ENCODE measurements around the gene INPP5A.
"Not testable (repeated sequence)": the region's sequence is repeated elsewhere in the genome, so short reads cannot be mapped to it uniquely, and the experiment has no call there.

Gene INPP5A

DNA sequence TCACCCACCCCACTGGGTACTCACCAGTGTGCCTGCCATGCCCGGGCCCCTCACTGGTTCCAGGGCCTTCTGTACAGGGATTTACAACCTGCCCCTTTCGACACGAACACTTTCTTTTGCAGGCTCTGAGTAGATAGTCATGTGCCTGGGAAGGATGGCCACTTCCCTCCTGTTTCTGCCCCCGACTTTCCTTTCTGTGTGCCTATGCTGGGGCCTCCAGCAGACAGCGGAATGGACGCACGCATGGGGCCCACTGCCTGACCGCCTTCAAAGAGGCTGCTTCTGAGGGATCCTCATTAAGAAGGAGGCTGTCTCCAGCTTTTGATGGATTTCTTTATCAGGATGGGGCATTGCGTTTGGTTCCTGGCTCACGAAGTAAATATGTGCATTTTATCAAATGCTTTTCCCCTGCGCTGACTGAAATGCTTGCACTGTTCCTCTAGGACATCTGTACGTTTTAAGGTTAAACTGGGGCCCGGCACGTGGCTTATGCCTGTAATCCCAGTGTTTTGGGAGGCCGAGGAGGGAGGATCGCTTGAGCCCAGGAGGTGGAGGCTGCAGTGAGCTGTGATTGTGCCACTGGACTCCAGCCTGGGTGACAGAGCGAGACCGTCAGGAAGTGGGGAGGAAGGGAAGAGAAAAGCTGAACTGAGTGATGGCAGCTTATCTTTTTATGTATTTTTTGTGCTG lies 277.7 kb downstream of the INPP5A start:
- DNase-seq (ENCODE audit: low read depth in 2 of 2), result no peak

GRCh38 chr10:132816718-132817117 lies 279.1 kb downstream of the INPP5A start:
- DNase-seq (ENCODE audit: low read depth in 2 of 2), result no peak

GRCh38 chr10:132817701-132818211 lies 280.2 kb downstream of the INPP5A start:
- no peak for DNase-seq (ENCODE audit: low read depth in 2 of 2)

DNA sequence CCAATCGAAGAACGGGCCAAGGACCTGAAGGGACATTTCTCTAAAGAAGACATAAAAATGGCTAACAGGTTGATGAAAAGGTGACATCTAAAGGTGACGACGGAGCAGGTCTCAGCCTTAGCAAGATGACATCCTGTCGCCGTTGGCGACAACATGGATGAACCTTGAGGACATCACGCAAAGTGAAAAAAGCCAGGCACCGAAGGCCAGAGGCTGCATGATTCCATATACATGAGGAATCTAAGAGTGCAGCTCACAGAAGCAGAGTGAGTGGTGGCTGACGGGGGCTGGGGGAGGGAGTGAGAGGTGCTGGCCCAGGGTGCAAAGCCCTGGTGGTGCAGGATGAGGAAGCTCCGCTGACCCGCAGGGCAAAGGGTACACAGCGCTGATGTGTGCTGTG lies 282.5 kb downstream of the INPP5A start:
- no peak for DNase-seq (ENCODE audit: low read depth in 2 of 2)

GRCh38 chr10:132825783-132826523 lies 288.4 kb downstream of the INPP5A start:
- not testable (repeated sequence) for DNase-seq (ENCODE audit: low read depth in 2 of 2)

GRCh38 chr10:132826524-132827422 lies 289.2 kb downstream of the INPP5A start:
- no peak for DNase-seq (ENCODE audit: low read depth in 2 of 2)

DNA sequence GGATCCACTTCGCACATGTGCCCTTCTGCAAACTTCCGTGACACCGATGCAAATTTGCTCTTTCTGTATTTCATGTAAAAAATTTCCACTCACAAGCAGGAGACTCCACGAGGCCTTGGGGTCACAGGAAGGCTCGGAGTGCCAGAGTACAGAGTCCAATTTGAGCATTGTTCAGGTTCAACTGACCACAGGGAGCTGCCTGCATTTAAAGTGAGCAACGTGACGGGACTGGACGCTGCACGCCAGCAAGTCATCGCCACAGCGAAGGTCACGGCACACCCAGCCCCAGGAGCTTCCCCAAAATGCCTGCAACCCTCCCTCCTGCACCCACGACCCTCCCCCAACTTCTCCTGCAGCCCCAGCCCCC lies 289.8 kb downstream of the INPP5A start:
- DNase-seq (ENCODE audit: low read depth in 2 of 2), result no peak

GRCh38 chr10:132827861-132828539 lies 290.4 kb downstream of the INPP5A start:
- no peak for DNase-seq (ENCODE audit: low read depth in 2 of 2)

- no peak for DNase-seq (ENCODE audit: low read depth in 2 of 2)
These were observed 291.1 kb downstream of the INPP5A start for GRCh38 chr10:132828681-132829080.

DNA sequence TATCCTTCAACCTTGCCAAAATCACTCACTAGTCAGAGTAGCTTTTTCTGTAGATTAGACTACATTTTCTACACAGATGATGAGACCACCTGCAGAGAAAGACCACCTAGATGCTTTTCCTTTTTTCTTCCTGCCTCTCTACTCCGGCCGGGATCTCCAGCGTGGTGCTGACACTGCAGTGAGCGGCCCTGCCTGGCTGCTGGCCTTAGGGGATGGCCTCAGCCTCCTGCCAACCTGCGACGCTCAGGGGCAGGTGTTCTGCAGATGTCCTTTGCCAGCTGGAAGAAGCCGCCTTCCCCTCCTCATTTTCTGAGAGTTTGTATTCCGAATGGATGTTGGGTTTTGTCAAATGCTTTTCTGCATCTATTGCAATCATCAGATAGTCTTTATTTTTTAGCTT lies 291.8 kb downstream of the INPP5A start:
- DNase-seq (ENCODE audit: low read depth in 2 of 2), result no peak

DNA sequence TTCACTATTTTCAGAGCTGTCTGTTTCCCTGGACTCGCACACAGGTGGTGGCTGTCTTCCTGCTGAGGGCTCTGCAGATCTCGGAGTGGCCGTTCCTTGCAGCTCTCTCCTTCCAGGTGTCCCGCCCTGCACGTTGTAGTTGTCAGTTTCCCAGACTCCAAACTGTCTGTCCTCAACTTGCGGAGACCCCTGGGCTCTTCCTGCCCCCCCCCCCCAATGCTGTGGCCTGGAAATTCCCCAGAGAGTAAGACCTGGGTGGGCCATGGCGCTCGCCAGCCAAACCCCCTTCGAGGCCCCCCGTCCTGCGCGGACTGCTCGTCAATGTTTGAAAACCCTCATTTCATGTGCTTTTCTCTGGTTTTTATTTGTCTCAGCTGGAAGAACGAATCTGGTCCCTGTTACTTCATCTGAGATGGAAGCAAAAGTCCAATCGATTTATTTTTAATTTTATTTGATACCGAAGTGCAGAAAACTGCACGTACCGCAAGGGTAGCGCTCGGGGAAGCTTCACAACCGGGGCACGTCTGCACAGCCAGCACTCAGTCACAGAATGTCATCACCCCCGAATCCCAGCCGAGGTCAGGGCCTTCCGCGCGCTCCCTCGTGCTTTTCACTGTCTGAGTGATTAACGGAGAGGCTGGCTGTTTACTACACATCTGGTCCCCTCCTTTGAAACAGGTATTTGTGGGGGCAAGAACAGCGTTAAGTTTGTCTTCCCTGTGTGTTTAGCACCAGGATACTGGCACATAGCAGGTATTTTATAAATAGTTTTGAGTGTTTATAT lies 294.8 kb downstream of the INPP5A start:
- DNase-seq (ENCODE audit: low read depth in 2 of 2), result no peak
